GM19438 (cell line): Measurements from ENCODE around the gene UXS1.
"Not testable (repeated sequence)": the region's sequence is repeated elsewhere in the genome, so short reads cannot be mapped to it uniquely, and the experiment has no call there.

Source experiments
- ATAC-seq: cut with Tn5 transposase; IDR thresholded peaks from one replicate; pipeline ENCODE4 v1.9.1; 2021; ENCODE audit warnings: low read depth; ENCODE audit not compliant: unreplicated experiment

The UXS1 gene

DNA sequence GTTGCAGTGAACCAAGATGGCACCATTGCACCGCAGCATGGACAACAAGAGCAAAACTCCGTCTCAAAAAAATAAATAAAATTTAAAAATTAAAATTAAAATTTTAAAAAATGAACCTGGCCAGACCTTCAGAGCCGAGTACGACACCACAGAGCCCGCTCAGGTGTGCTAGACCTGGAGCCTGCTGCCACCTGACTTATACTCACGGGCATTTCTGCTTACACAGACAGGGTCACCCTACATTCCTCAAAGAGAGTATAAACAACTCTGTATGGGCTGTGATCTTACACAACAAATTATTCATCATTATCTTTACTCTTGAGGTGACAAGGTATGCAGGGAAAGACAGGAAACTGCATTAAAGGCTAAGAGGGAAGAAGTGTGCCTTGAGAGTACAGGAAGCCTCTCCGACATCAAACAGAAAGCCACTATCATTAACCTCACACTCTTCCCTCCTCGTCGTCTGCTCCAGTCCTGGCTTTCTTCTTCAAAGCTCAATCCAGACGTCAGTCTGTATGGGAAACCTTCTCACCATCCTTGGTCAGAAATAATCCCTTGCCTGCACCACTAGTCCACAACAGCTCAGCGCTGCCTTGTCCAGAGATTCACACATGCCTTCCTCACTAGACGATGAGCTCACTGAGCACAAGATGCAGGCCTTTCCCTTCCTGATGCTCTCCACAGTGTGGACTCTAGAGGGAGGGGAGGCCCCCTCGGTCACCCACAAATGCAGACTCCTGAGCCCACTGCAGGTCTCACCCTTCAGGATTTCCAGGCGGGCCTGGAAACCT lies 56.2 kb downstream of the UXS1 start:
- ATAC-seq, result no peak

DNA sequence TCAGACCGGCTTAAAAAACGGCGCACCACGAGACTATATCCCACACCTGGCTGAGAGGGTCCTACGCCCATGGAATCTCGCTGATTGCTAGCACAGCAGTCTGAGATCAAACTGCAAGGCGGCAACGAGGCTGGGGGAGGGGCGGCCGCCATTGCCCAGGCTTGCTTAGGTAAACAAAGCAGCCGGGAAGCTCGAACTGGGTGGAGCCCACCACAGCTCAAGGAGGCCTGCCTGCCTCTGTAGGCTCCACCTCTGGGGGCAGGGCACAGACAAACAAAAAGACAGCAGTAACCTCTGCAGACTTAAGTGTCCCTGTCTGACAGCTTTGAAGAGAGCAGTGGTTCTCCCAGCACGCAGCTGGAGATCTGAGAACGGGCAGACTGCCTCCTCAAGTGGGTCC lies 62.9 kb downstream of the UXS1 start:
- not testable (repeated sequence) for ATAC-seq

DNA sequence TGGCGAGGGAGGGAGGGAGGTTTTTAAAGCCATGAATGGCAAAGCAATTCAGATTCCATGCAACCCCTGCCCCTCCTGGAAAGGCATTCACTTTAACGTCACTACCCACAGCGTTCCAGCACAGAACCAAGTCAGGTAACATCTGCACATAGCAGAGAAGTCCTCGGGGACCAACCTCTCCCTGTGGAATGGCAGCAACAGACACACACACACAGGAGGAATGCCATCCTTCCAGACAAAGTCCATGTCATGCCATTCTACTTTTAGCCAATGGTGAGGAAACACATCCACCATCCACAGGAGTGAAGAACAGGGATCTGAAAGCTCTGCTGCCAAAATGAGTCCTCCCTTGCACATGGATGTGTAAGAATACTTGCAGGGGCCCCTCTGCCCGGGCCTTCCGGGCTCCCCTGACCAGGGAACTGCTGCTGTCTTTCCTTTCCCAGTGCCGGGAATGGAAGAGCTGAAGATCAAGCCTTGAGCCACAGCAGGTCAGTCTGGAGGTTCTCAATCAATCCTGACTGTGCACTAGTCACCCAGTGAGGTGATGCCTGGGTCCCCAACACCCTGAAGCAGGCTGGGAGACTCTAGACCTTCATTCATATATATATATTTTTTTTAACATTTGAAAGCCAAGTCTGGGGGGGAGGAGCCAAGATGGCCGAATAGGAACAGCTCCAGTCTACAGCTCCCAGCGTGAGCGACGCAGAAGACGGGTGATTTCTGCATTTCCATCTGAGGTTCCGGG lies 63.7 kb downstream of the UXS1 start:
- no peak for ATAC-seq

DNA sequence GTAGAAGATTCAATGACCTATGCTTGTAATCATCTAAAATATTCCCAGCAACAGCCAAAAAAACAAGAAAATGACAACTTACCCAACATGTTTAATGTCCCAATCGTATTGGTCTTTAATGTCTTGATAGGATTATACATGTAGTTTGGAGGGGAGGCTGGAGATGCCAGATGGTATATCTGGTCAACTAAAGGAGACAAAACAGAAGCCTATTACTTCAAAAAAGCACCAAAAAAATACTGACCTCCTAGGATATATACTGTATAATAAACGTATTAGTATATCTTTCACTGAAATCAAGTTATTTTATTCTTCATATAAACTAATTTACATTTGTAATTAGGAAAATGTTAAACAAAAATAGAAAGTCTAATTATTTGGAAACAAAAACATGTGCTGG lies 64.5 kb downstream of the UXS1 start:
- no peak for ATAC-seq

DNA sequence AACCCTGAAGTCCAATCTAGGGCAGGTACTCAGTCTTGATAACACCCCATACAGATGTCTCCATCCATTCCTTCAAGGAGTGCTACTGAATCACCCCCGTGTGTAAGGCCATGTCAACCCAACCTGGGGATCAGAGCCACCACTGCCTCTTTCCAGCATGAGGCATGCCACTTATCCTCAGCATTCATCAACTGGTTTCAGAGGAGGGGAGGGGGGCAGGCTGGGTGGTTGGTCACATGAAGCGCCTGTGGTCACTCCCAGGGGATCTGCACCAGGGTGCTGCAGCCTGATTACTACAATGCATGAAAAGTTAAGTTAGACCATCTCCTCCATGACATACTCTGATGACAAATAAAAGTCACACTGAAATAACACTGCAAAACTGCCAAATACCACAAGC lies 65.0 kb downstream of the UXS1 start:
- ATAC-seq, result no peak

DNA sequence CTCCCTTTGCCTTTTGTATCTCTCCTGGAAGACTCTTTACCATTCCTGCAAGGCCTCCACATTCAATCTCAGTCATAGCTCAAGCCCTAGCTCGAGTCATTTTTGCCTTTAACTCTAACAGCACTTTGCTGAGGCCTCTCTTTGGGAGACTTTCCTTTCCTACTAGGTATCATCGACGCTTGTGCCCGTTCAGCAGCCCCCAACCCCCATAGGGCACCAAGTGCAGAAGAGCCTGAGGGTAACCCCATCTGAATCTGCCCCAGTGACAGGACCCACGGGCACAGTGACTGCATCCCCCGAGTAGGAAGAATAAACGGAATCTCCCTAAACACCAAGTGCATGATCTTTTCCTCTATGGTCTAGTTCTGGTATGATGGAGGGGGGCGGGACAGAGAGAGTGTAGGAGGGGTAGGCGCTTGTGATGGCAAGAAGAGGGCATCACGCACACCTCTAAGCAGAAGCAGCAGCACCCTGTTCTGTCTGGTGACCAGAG lies 66.3 kb downstream of the UXS1 start:
- no peak for ATAC-seq

DNA sequence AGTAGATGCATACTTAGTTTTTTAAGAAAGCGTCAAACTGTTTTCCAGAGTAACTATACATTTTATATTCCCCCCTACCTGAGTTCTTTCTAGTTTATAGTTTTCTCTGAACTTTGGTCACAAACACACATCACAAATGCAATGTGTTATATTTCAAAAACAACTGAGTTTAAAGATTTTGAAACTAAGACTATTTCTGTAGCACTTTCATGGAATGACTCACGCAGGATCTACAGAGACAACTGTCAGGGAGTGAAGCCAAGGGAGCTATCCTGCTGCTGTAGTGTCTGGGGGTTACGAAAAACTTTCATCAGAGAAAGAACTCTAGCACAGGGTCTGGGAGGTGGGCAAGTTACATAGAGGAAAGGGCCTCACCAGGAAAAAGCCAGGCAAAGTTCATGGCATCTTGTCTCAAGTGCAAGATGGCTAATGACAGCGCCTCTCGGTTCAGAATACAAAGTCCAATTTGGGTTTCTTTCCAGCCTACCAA lies 66.8 kb downstream of the UXS1 start:
- ATAC-seq, result no peak

DNA sequence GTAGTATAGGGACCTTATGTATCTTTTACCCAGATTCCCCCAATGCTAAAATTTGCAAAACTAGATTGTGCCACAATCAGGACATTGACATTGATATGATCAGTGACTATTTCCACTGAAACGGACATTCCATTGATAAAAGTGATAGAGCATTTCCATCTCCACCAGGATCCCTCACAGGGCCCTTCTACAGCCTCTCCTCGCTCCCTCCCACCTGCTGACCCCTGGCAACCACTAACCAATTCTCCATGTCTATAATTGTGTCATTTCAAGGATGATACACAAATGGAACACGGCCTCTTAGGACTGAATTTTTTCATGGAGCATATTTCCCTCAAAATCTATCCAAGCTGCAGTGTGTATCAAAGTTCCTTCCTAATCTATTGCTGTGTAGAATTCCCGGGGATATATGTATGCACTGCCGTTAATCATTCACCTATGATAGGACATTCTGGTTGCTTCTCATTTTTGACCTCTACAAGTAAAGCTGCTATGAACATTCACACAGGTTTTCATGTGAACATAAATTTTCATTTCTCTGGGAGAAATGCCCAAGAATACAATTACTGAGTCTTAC lies 67.3 kb downstream of the UXS1 start:
- ATAC-seq, result no peak

DNA sequence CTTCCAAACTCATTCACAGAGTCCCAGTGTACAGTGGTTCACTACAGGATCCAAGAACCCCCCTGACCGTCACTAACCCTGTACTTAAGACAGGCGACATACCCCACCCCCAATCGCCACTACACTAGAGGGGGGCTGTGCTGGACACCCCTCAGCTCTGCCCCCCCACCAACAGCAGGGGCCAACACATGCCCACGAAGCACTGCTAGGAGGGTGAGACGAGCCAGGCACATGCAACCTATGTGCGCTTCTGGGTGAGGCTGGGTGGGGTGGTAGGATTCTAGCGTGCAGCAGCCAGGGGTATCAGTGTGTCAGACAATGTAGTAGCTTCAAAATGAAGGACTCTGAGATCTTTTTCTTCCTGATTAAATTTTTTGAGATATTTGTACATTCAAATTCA lies 67.8 kb downstream of the UXS1 start:
- ATAC-seq, result no peak

DNA sequence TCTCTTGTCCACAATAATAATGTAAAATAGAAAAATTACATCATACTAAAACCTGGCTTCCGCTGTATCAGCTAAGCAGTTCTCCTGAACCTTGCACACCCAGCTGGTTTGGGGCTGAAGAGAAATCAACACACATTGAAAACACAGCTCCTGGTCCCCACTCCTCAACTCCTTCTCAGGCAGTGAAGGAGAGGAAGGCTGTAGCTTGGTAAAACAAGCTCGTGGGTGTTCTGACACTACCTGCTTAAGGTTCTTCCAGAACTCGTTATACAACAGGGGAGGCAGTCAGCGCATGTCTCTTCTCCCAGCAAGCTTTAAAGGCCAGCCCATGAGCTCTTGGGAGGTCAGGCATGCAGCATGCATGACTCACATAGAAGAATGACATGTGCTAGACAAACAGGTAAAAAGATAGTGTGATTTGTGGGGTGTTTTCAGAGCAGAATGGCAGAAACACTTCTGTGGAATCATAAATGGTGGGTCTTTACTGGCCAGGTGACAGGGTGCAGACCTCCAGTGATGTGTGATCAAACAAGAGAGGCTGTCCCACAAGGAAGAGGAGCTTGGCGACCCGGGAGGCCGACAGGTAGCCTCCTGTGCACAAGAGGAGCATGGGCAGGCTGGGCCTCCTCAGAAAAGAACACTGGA lies 69.1 kb downstream of the UXS1 start:
- ATAC-seq, result no peak

DNA sequence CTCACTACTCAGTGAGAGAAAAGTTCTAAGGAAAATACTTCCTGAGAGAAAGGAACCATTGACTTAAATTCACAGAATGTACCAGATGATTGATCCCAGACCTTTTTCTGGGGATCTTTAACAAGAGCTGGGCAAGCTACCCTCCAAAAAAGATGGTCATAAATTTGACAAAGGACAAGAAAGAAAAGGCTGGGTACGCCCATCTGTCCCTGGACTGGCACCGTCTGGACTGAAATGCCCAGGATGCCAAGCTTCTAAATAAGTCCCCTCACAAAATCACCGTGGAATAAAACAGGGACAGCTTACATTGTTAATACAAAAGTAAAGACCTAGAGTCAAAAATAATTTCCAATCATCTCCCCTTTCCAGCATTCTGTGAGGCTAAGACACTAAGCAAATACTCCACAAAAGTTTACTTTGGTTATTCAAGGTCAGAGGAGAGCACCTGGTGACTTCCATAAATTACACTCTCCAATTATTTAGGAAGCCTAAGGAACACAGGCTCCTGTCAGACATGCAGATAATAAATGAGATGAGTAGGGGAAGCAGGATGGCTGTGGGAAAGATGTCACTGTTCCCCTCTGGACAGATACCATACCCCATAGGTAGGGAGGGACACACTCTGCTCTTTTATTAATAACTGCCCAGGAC lies 69.9 kb downstream of the UXS1 start:
- ATAC-seq, result no peak

DNA sequence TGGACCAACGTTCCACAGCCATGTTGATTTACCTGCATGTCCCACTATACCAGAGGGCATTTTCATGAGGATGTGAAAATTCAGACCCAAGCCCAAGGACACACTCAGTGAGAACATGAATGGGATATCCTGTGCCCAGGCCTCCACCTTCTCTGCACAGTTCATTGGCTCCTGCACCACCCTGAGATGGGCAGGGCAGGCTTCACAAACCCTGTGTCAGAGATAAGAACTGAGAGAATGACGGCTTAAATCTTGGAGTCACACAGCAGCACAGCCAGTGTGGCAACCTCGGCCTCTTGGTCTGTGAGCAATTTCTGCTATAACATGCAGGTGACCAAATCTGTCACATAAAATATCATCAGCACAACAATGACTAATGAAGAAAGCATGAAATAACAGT lies 71.9 kb downstream of the UXS1 start:
- no peak for ATAC-seq

DNA sequence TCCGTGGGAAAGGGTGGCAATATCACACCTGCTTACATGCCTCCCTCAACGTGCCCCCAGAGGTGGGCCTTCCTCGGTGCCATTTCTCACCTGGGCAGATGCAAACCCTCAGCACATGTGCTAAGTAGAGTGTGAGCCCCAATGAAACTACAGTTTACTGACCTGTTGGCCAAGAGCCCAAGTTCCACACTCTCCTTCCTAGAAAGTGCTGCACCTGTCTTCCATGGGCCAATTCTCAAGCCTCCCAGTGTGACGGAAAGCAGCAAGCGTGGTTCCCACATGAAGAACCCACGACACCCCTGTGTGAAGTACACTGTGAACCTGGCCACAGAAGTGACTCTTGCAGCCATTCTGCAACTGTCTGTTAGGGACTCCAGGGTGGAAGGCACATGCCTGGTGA lies 73.7 kb downstream of the UXS1 start:
- no peak for ATAC-seq

DNA sequence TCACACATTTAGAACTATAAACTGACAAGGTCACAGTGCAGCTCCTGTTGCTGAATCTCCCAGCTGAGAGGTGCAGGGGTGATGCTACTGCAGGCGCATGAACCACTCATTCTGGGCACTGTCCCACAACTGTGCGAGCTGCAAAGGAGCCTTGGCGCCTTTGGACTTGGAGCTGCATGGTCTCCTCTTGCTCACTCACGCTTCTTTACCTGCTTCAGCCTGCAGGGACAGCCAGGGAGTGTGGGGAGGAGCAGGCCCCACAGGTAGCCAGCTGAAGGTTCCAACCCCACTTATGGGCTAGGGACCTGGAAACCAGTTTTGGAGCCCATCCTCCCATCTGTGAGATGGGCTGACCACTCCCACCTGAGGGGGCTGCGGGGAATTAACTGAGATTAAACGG lies 75.0 kb downstream of the UXS1 start:
- ATAC-seq, result no peak

DNA sequence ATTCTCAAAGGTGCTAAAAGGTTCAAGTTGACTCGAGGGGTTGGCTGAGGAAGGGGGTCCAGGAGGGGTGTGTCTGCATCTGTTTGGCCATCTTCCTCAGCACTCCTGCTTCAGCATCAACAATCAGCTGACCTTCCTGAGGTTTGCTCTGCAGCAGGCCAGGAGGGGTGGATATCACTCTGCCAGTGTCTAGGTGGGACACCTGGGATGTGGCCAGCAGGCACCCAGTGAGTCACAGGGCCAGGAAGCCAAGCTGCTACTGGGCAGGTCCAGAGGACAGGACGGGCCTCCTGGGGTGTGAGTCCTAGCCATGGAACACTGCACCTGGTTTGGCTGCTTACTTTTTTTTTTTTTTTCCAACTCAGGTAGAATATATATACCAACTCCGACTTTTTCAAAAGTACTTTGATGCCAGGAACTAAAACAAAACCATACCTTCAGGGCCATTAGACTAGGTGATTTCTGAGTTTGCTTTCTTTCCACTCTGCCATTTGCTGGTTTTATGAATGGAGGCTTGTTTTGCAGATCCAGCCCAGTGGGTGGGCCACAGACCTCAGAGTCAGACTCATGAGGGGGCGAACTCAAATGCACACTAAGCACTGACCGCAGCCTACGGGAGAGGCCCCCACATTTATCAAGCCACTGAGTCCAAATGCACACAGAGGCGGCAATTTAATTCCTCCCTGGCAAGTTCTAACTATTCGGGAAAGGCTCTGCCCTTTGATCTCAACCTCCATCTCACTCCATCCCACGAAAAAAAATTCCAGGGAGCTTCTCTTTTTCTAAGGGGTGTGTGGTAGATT lies 76.0 kb downstream of the UXS1 start:
- ATAC-seq, result no peak

DNA sequence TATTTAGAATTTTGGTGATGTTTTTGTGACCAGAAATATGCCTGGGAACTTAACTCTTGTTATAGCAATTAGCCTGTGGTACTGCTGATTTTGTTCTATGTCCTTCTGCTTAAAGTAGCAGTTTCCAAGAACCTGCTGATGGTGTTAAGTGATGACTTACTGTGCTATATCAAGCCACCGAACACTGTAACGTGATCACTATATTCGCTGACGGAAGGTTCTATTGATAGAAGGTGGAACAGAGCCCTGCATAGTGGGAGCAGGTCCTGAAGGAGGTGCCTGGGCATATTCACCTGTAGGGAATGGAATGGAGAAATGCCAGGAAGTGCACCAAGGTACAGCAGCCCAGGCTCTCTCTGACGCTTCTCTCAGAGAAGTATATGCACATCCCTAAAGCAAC lies 76.8 kb downstream of the UXS1 start:
- ATAC-seq, result no peak

DNA sequence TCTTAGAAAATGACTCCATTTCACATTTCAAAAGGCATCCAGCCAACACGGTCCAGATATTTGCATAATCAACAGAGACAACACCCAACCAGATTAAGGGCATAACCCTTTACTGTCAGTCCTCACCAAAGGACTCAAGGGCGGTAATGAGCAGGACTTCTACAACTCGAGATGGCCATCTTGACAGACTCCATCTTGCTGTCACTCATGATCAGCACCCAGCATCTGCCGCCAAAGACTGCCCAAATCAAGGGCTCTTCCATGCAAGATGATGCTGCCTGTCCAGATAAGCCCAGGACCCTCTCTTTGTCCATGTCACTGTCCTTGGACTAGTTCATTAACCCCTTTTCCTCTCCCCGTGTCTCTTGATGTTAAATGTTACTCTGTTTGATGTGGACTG lies 77.9 kb downstream of the UXS1 start:
- no peak for ATAC-seq

DNA sequence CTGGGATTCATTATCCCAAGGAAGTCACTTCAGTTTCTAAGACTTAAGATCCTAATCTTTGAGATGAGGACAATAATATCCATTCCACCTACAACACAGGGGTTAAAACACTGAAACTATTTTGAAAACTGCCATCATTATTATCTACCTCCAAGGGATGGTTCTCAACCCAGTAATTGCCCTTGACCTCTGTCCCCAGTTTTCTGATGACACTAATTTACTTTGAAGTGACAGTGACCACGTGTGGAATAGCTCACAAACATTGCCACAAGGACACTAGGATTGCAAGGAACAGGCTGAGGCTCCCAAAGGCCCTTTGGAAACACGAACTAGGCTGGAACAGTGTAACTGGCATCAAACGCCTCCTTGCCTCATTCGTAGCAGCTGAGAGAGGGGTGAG lies 78.4 kb downstream of the UXS1 start:
- no peak for ATAC-seq

DNA sequence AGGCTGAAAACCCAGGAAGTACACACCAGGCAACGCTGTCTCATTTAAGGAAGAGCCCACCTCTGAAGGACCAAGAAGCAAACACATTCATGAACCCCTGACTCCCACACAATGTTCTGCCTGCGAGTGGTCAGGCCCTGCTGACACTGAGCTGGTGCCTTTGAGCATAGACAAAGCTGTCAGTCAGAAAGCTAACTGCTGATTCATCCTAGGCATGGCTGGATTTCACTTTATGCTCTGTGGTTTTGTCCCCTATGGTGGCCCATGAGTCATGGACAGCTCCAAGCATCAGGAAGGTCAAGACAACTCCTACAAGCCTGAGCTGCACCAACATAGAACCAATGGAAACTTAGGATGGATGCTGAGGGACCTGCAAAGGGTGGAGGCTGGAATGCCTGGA lies 78.9 kb downstream of the UXS1 start:
- no peak for ATAC-seq

DNA sequence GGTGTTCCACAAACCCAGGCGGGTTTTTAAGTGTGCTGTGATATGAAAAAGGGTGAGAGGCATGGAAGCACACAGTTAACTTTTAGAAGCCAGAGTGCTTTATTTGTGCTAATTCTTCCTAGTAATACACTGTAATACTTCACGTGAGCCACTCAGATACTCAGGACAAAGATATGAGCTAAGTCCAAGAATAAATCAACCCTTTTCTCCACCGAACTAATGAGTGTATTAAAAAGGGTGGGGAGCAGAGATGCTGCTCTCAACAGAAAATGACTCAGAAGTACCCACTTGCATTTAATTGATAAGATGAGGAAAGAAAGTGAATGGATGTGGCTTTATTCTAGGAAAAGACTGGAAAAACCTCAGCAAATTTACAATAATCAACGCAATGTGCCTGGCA lies 79.9 kb downstream of the UXS1 start:
- ATAC-seq, result no peak
